ENCODE results near the gene OR8J3. TPM values are rescaled to one million over a fixed set of nuclear protein-coding genes. Genes with fewer than 3 reads are reported as not detected.

OR8J3 gene
- total RNA-seq, 1 experiment from 2014 or later = not detected

DNA sequence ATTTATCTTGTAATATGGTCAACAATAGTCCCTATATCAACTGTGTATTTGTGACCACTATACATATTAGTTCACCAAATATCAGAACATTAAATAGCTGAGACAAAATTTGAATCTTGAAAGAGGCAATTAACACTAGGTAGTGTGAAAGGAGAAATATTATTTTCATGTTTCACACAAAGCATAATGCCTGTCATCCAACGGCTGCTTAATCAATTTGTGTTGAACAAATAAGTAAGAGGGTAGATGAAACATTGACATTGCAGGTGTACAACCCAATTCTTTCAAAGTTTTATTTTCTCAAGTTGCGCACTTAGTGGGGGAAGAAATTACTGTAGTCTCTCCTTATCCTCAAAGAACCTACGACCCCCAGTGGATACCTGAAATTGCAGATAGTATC lies 50.3 kb downstream of the OR8J3 start:
- CTCF ChIA-PET = no interaction called here
- BruUV-seq (replicated peaks) = no TSS peak
- Histone ChIP-seq H3K27ac (ENCODE audit: low read length) (no peak overlapping the region), H3K4me1 (ENCODE audit: control insufficient read depth, insufficient read depth, low read length) (no peaks in the 10 kb centered on the region), H3K9me3 (ENCODE audit: control insufficient read depth, insufficient read depth, low read depth, low read length) (peaks cover 4% of the 10 kb centered on the region; the same call in 1 of the 2 replicates), H3K4me3 (ENCODE audit: low read depth in 2 of 2, low read length in 2 of 2) (no peak overlapping the region), H3K36me3 (ENCODE audit: control insufficient read depth, insufficient read depth, low read length) (no peaks in the 10 kb centered on the region), H3K27me3 (ENCODE audit: control insufficient read depth, insufficient read depth, low read length) (no peaks in the 10 kb centered on the region)
- POLR2A ChIA-PET = no interaction called here
- DNase-seq (ENCODE audit: low read depth, low spot score) = no peak
- in situ Hi-C loops (cut with HindIII; ENCODE audit: low pct_unique_long_range_greater_than_20kb, low sequenced_read_pairs) (no loop called here), intact Hi-C loops (cut with micrococcal nuclease; ENCODE audit: unreplicated experiment) (no loop called here)
- ATAC-seq = no peak
- TF ChIP-seq POLR2AphosphoS5 (IDR thresholded peaks at IDR 0.05; ENCODE audit: low read depth, low read length) (no peak), TCF7L2 (IDR thresholded peaks at IDR 0.05; ENCODE audit: low read depth, low read length) (no peak), SIN3A (IDR thresholded peaks at IDR 0.05; ENCODE audit: borderline replicate concordance, insufficient read depth, low read depth, low read length) (no peak)
- TF ChIP-seq, protein P1, sequence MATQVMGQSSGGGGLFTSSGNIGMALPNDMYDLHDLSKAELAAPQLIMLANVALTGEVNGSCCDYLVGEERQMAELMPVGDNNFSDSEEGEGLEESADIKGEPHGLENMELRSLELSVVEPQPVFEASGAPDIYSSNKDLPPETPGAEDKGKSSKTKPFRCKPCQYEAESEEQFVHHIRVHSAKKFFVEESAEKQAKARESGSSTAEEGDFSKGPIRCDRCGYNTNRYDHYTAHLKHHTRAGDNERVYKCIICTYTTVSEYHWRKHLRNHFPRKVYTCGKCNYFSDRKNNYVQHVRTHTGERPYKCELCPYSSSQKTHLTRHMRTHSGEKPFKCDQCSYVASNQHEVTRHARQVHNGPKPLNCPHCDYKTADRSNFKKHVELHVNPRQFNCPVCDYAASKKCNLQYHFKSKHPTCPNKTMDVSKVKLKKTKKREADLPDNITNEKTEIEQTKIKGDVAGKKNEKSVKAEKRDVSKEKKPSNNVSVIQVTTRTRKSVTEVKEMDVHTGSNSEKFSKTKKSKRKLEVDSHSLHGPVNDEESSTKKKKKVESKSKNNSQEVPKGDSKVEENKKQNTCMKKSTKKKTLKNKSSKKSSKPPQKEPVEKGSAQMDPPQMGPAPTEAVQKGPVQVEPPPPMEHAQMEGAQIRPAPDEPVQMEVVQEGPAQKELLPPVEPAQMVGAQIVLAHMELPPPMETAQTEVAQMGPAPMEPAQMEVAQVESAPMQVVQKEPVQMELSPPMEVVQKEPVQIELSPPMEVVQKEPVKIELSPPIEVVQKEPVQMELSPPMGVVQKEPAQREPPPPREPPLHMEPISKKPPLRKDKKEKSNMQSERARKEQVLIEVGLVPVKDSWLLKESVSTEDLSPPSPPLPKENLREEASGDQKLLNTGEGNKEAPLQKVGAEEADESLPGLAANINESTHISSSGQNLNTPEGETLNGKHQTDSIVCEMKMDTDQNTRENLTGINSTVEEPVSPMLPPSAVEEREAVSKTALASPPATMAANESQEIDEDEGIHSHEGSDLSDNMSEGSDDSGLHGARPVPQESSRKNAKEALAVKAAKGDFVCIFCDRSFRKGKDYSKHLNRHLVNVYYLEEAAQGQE (IDR thresholded peaks at IDR 0.05; ENCODE audit: insufficient read depth in 1 of 2, low read depth in 2 of 2, low read length in 1 of 2) = no peak
- TF ChIP-seq, protein P2, sequence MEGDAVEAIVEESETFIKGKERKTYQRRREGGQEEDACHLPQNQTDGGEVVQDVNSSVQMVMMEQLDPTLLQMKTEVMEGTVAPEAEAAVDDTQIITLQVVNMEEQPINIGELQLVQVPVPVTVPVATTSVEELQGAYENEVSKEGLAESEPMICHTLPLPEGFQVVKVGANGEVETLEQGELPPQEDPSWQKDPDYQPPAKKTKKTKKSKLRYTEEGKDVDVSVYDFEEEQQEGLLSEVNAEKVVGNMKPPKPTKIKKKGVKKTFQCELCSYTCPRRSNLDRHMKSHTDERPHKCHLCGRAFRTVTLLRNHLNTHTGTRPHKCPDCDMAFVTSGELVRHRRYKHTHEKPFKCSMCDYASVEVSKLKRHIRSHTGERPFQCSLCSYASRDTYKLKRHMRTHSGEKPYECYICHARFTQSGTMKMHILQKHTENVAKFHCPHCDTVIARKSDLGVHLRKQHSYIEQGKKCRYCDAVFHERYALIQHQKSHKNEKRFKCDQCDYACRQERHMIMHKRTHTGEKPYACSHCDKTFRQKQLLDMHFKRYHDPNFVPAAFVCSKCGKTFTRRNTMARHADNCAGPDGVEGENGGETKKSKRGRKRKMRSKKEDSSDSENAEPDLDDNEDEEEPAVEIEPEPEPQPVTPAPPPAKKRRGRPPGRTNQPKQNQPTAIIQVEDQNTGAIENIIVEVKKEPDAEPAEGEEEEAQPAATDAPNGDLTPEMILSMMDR (IDR thresholded peaks at IDR 0.05) = no peak

Other genes starting within 250 kb of the OR8J3 start
- not detected for gene OR5W2, start 225.6 kb downstream of the OR8J3 start, total RNA-seq (2021; ENCODE audit: unreplicated experiment)
- gene OR5I1, start 203.8 kb downstream of the OR8J3 start, total RNA-seq (2021; ENCODE audit: unreplicated experiment) = not detected
- gene OR10AG1, start 170.3 kb downstream of the OR8J3 start, total RNA-seq (2021; ENCODE audit: unreplicated experiment) = not detected
- gene OR5F1, start 145.6 kb downstream of the OR8J3 start, total RNA-seq (2021; ENCODE audit: unreplicated experiment) = not detected
- not detected for gene OR5AS1, start 112.5 kb downstream of the OR8J3 start, total RNA-seq (2021; ENCODE audit: unreplicated experiment)
- not detected for gene OR8I2, start 46.9 kb downstream of the OR8J3 start, total RNA-seq (2021; ENCODE audit: unreplicated experiment)
- gene OR8H2, start 36.5 kb downstream of the OR8J3 start, total RNA-seq (2021; ENCODE audit: unreplicated experiment) = not detected
- not detected for gene OR8H3, start 17.8 kb downstream of the OR8J3 start, total RNA-seq (2021; ENCODE audit: unreplicated experiment)
- not detected for gene OR8K5, start 20.1 kb upstream of the OR8J3 start, total RNA-seq (2021; ENCODE audit: unreplicated experiment)
- gene OR5J2, start 36.4 kb upstream of the OR8J3 start, total RNA-seq (2021; ENCODE audit: unreplicated experiment) = not detected
- not detected for gene OR5T2, start 94.1 kb upstream of the OR8J3 start, total RNA-seq (2021; ENCODE audit: unreplicated experiment)
- gene OR5T3, start 112.1 kb upstream of the OR8J3 start, total RNA-seq (2021; ENCODE audit: unreplicated experiment) = not detected
- gene OR5T1, start 134.0 kb upstream of the OR8J3 start, total RNA-seq (2021; ENCODE audit: unreplicated experiment) = not detected
- not detected for gene OR8H1, start 152.1 kb upstream of the OR8J3 start, total RNA-seq (2021; ENCODE audit: unreplicated experiment)
- not detected for gene OR8K3, start 174.9 kb upstream of the OR8J3 start, total RNA-seq (2021; ENCODE audit: unreplicated experiment)
- gene OR8K1, start 205.8 kb upstream of the OR8J3 start, total RNA-seq (2021; ENCODE audit: unreplicated experiment) = not detected
- not detected for gene OR8J1, start 214.1 kb upstream of the OR8J3 start, total RNA-seq (2021; ENCODE audit: unreplicated experiment)
- gene OR8U1, start 235.4 kb upstream of the OR8J3 start, total RNA-seq (2021; ENCODE audit: unreplicated experiment) = not detected